GM12874 (cell line): Measurements from ENCODE around the gene SGCA.

Experiments used
- CTCF ChIP-seq: IDR thresholded peaks from 2 replicates; pipeline ENCODE4 v1.5.1; 2011; ENCODE audit warnings: low read depth, mild to moderate bottlenecking, control low read depth, low read length, moderate library complexity; ENCODE audit not compliant: insufficient read depth

Gene SGCA

GRCh38 chr17:50136096-50136687, 29.6 kb upstream of the SGCA start:
- no peak for TF ChIP-seq CTCF

- TF ChIP-seq CTCF, result no peak
These were observed 28.8 kb upstream of the SGCA start for GRCh38 chr17:50137042-50137441.

GRCh38 chr17:50139185-50139783, 26.5 kb upstream of the SGCA start:
- TF ChIP-seq CTCF, result no peak

- peak; percentile 96 for TF ChIP-seq CTCF
These were observed 25.6 kb upstream of the SGCA start for GRCh38 chr17:50139950-50140885.

- no peak for TF ChIP-seq CTCF
These were observed 24.6 kb upstream of the SGCA start for GRCh38 chr17:50141026-50141744.

- TF ChIP-seq CTCF, result no peak
These were observed 24.1 kb upstream of the SGCA start for GRCh38 chr17:50141745-50142110.
